ENCODE data around the gene PPIL6.

PPIL6 gene

GRCh38 chr6:109360281-109360680 is 80.1 kb downstream of the PPIL6 start:
- DNase-seq: no peak

DNA sequence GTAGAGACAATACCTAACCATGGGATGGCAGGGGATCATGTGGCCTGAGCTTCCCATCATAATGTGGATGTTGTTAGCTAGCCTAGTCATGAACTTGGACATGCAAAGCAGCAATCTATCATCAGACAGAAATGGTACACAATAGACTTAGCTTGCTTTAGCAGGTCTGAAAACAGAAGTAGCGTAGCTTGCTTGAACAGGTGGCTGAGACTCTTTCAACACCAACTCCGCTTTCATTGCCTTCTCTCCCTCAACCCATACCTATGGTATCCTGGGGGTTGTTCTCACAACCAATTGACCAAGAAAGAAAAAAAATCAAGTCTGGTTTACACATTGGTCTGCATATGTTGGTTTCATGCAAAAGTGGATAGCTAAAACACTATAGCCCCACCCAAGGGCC is 81.2 kb downstream of the PPIL6 start:
- no peak for DNase-seq

DNA sequence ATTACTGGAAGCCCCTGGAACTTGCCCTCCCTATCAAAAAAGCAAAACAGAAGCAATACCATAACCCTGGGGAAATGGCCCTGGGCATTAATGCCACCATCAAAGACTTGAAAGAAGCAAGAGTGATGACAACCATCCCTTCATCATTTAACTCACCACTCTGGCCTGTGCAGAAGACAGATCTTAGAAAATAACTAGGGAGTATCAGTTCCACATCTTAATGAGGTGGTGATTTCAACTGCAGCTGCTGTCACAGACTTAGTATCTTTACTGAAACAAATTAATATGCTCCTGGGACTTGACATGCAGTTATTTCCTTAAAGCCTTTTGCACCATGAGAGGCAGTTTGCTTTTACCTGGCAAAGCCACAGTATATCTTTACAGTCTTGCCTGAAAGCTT is 82.2 kb downstream of the PPIL6 start:
- DNase-seq: no peak

DNA sequence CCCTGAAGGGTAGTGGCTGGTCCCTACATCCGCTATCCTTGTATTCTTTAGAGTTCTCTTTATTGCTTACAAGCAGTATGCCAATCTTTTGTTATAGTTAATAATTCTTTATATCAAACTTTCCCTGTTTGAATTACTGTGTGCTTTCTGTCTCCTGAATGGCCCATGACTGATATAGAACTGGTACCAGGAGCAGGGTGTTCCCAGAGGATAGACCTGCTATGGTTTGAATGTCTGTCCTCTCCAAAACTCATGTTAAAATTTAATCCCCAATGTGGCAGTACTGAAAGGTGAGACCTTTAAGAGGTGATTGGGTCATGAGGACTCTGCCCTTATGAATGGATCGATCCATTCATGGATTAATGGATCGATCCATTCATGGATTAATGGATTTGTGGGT is 84.2 kb downstream of the PPIL6 start:
- DNase-seq: no peak

DNA sequence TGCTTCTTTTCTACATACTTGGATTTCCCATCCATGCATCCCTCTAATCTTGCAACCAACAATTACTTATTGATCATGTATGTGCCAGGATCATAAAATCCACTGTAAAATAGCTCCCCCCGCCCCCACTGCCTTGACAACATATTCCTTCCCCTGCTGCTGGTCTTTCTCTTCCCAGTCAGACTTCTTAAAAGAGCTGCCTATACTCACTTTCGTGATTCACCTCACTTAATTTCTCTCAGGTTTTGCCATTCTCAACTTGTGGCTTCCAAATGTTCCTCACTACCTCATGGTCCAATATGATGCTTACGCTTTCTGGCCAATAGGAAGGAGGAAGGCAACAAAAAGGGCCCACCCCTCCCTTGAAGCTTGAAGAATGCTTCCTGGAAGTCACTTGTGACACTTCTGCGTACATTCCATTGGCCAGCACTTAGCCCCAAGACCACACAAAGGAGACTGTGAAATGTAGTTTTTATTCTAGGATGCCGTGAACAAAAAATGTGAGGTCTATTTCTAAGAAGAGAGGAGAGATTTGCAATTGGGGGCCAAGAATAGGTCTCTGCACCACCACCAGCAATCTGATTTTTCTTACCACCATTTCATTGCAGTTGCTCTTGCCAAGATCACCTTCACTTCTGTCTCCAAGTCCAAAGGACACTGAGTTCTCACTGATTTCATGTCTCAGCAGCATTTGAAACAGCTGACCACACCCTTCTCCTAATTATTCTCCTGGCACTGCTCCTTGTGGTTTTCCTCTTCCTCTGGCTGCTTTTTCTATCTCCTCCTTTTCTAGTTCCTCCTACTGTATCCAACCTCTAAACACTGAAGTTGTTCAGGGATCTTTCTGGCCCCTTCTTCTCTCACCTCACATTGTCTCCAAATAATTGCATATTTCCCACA is 88.9 kb downstream of the PPIL6 start:
- peak; percentile 14 for DNase-seq

- no peak for DNase-seq
These were observed 90.9 kb downstream of the PPIL6 start for GRCh38 chr6:109349419-109349987.

- no peak for DNase-seq
These were observed 92.2 kb downstream of the PPIL6 start for GRCh38 chr6:109348226-109348625.

DNA sequence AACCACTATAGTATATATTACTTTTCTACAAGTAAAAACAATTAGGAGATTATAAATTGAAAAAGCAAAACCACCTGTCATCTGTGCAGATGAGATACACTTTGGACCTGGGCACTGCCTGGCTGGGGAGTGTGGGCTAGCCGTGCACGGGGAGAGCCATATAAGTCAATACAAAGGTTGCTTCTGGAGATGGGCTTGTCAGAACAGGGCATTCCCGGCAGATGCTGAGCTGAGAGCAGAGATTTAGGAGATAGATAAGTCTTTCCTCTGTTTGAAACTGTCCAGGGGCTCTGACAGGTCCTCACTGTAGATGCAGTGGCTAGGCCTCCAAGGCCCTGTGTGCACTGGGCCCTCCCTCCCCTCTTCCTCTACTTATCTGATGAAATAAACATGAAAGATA is 92.6 kb downstream of the PPIL6 start:
- no peak for DNase-seq

- no peak for DNase-seq
These were observed 94.4 kb downstream of the PPIL6 start for GRCh38 chr6:109345986-109346385.

GRCh38 chr6:109344226-109344625 is 96.2 kb downstream of the PPIL6 start:
- DNase-seq: no peak

GRCh38 chr6:109343518-109343917 is 96.9 kb downstream of the PPIL6 start:
- no peak for DNase-seq

- DNase-seq: no peak
These were observed 97.5 kb downstream of the PPIL6 start for GRCh38 chr6:109342911-109343310.

DNA sequence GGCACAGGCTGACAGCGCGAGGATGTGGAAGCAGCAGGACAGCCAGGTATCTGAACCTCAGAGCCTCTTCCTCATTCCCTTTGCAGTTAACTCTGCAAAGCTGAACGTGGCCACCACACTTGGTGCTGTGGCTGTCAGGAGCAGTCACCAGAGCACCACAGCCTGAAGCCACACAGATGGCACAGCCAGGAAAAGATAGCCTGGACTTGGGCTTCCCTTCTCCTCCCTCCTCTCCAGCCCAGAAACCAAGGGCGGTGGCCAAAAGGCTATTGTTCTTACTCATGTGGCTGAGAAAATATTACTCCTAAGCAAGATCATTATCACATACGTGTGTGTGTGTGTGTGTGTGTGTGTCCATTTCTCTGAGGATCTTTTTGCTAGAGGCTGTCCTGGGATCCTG is 97.9 kb downstream of the PPIL6 start:
- no peak for DNase-seq

- no peak for DNase-seq
These were observed 99.6 kb downstream of the PPIL6 start for GRCh38 chr6:109340811-109341210.
